Measurements from ENCODE around the gene ROPN1L. TPM values are rescaled to one million over a fixed set of nuclear protein-coding genes. Genes with fewer than 3 reads are reported as not detected.

ROPN1L gene
- polyA plus RNA-seq, 1 experiment = 0.54 TPM

GRCh38 chr5:10470669-10471068 is 29.0 kb downstream of the ROPN1L start:
- TF ChIP-seq CTCF (IDR thresholded peaks at IDR 0.05; ENCODE audit: insufficient read depth, low read depth, low read length) = no peak
- DNase-seq (ENCODE audit: low read depth) = no peak
- POLR2A ChIA-PET = no interaction called here
- H3K4me3 ChIP-seq (ENCODE audit: low read depth, low read length) = no peak overlapping the region
- no peaks in the 10 kb centered on the region for H3K36me3 ChIP-seq (ENCODE audit: control insufficient read depth, insufficient read depth, low read length)
- CTCF ChIA-PET = no interaction called here
- no peaks in the 10 kb centered on the region for H3K27me3 ChIP-seq (ENCODE audit: control insufficient read depth, insufficient read depth, low read length)

- H3K36me3 ChIP-seq (ENCODE audit: control insufficient read depth, insufficient read depth, low read length) = no peaks in the 10 kb centered on the region
- CTCF ChIA-PET = interaction anchor here (0.7 kb wide), 1 partner anchor 97 kb away, joined by 3 read pairs; no protein-coding TSS in a partner anchor
- H3K27me3 ChIP-seq (ENCODE audit: control insufficient read depth, insufficient read depth, low read length) = no peaks in the 10 kb centered on the region
- POLR2A ChIA-PET = interaction anchor here (0.7 kb wide), 1 partner anchor 136 kb away, joined by 4 read pairs; no protein-coding TSS in a partner anchor
- H3K4me3 ChIP-seq (ENCODE audit: low read depth, low read length) = no peak overlapping the region
- TF ChIP-seq CTCF (IDR thresholded peaks at IDR 0.05; ENCODE audit: insufficient read depth, low read depth, low read length) = no peak
- no peak for DNase-seq (ENCODE audit: low read depth)
Observed at GRCh38 chr5:10471677-10472076, 30.0 kb downstream of the ROPN1L start.

GRCh38 chr5:10474521-10475075 is 32.9 kb downstream of the ROPN1L start:
- H3K27me3 ChIP-seq (ENCODE audit: control insufficient read depth, insufficient read depth, low read length) = no peaks in the 10 kb centered on the region
- H3K36me3 ChIP-seq (ENCODE audit: control insufficient read depth, insufficient read depth, low read length) = no peaks in the 10 kb centered on the region
- H3K4me3 ChIP-seq (ENCODE audit: low read depth, low read length) = no peak overlapping the region
- TF ChIP-seq CTCF (IDR thresholded peaks at IDR 0.05; ENCODE audit: insufficient read depth, low read depth, low read length) = no peak
- ChIA-PET POLR2A (interaction anchor here (0.6 to 0.7 kb wide), 2 partner anchors 27 to 113 kb away, joined by 3 read pairs; no protein-coding TSS in a partner anchor), CTCF (interaction anchor here (0.9 to 1.0 kb wide), 2 partner anchors 21 to 153 kb away, joined by 3 to 5 read pairs; no protein-coding TSS in a partner anchor)
- peak; percentile 84 for DNase-seq (ENCODE audit: low read depth)

GRCh38 chr5:10475931-10476676 is 34.4 kb downstream of the ROPN1L start:
- Histone ChIP-seq H3K4me3 (ENCODE audit: low read depth, low read length) (no peak overlapping the region), H3K36me3 (ENCODE audit: control insufficient read depth, insufficient read depth, low read length) (no peaks in the 10 kb centered on the region), H3K27me3 (ENCODE audit: control insufficient read depth, insufficient read depth, low read length) (no peaks in the 10 kb centered on the region)
- CTCF ChIA-PET = interaction anchor here (0.6 to 2.1 kb wide), 3 partner anchors 133 to 246 kb away, joined by 3 to 8 read pairs (median 3); no protein-coding TSS in a partner anchor
- POLR2A ChIA-PET = no interaction called here
- DNase-seq (ENCODE audit: low read depth) = no peak
- no peak for TF ChIP-seq CTCF (IDR thresholded peaks at IDR 0.05; ENCODE audit: insufficient read depth, low read depth, low read length)

- ChIA-PET CTCF (interaction anchor here (0.8 to 2.1 kb wide), 3 partner anchors 53 to 151 kb away, joined by 3 to 8 read pairs (median 3); no protein-coding TSS in a partner anchor), POLR2A (no interaction called here)
- no peak for DNase-seq (ENCODE audit: low read depth)
- Histone ChIP-seq H3K27me3 (ENCODE audit: control insufficient read depth, insufficient read depth, low read length) (no peaks in the 10 kb centered on the region), H3K36me3 (ENCODE audit: control insufficient read depth, insufficient read depth, low read length) (no peaks in the 10 kb centered on the region), H3K4me3 (ENCODE audit: low read depth, low read length) (no peak overlapping the region)
- no peak for TF ChIP-seq CTCF (IDR thresholded peaks at IDR 0.05; ENCODE audit: insufficient read depth, low read depth, low read length)
Observed at GRCh38 chr5:10476878-10477277, 35.2 kb downstream of the ROPN1L start.

Data from BJ (cell line).